Activated CD8-positive, alpha-beta memory T cell treated with anti-CD3 and anti-CD28 coated beads, Interleukin-2, amount 10 ng/mL, durations not matched to agents 7 days and 5 days (primary cell): ENCODE data around the gene ERCC6. TPM values are rescaled to one million over a fixed set of nuclear protein-coding genes. Genes with fewer than 3 reads are reported as not detected.

Experiments
- total RNA-seq, 2 experiments: library from RNA; stranded (reverse); gene quantifications; one replicate each; pipeline ENCODE4 v1.2.3, GENCODE V29; 2021

ERCC6 gene
- total RNA-seq, 2 experiments from 2014 or later = 19.2 to 28.1 TPM

Other genes starting within 250 kb of the ERCC6 start
- not detected for gene C10orf71, start 240.0 kb downstream of the ERCC6 start, total RNA-seq
- gene DRGX, start 143.0 kb downstream of the ERCC6 start, total RNA-seq = not detected
- gene SLC18A3, start 71.2 kb upstream of the ERCC6 start, total RNA-seq = not detected
- gene CHAT, start 74.9 kb upstream of the ERCC6 start, total RNA-seq = not detected
- gene C10orf53, start 140.5 kb upstream of the ERCC6 start, total RNA-seq = not detected
- gene OGDHL, start 223.2 kb upstream of the ERCC6 start, total RNA-seq = under 1 TPM; 0.09 to 0.35 TPM